Bronchial epithelial cell (primary cell): ENCODE measurements around the gene ETV7. TPM values are rescaled to one million over a fixed set of nuclear protein-coding genes. Genes with fewer than 3 reads are reported as not detected.
A peak's percentile ranks its signal among the peaks of the same experiment; 100 is the strongest.

Experiments used
- DNase-seq: peaks from one replicate; pipeline ENCODE4 v3.0.0-alpha.2; 2010; ENCODE audit warnings: low read depth
- FAIRE-seq: peaks from 2 replicates; lab custom pipeline; 2011; peaks lifted over from hg19 to GRCh38; lab: Jason Lieb, UNC
- H3K27me3 ChIP-seq: 2 replicates; pipeline ENCODE4 v1.5.1; 2011; ENCODE audit warnings: low read length; ENCODE audit not compliant: control insufficient read depth, insufficient read depth
- H3K36me3 ChIP-seq: 2 replicates; pipeline ENCODE4 v1.5.1; 2011; ENCODE audit warnings: low read length; ENCODE audit not compliant: control insufficient read depth, insufficient read depth
- H3K4me3 ChIP-seq: 2 replicates; pipeline ENCODE4 v1.5.1; 2011; ENCODE audit warnings: mild to moderate bottlenecking, low read depth, low read length, control low read depth
- CTCF ChIP-seq: IDR thresholded peaks from 2 replicates; pipeline ENCODE4 v1.5.1; 2011; ENCODE audit warnings: mild to moderate bottlenecking, moderate library complexity, low read length, control low read depth, inconsistent platforms; ENCODE audit not compliant: insufficient read depth, severe bottlenecking
- total RNA-seq: library from RNA; depleted of rRNA; stranded (reverse); fragments of >200 nt; gene quantifications from 2 replicates; pipeline ENCODE4 v1.2.1, GENCODE V29; 2014

Gene ETV7
- total RNA-seq, 1 donor from 2014 or later = not detected

- Histone ChIP-seq H3K27me3 (no peaks in the 10 kb centered on the region), H3K4me3 (no peak overlapping the region), H3K36me3 (no peaks in the 10 kb centered on the region)
- no peak for TF ChIP-seq CTCF
- no peak for FAIRE-seq
- DNase-seq = no peak
Measured at GRCh38 chr6:36361071-36361470, 26.4 kb downstream of the ETV7 start.

- H3K27me3 ChIP-seq = no peaks in the 10 kb centered on the region
- H3K36me3 ChIP-seq = no peaks in the 10 kb centered on the region
- DNase-seq (peak; percentile 45), FAIRE-seq (no peak)
- H3K4me3 ChIP-seq = no peak overlapping the region
- TF ChIP-seq CTCF = peak; percentile 86
Measured at GRCh38 chr6:36360241-36361054, 27.0 kb downstream of the ETV7 start.

- Histone ChIP-seq H3K4me3 (no peak overlapping the region), H3K27me3 (no peaks in the 10 kb centered on the region), H3K36me3 (no peaks in the 10 kb centered on the region)
- FAIRE-seq (no peak), DNase-seq (no peak)
- no peak for TF ChIP-seq CTCF
Measured at GRCh38 chr6:36358226-36358915, 29.1 kb downstream of the ETV7 start.

GRCh38 chr6:36357872-36358225, 29.6 kb downstream of the ETV7 start:
- H3K36me3 ChIP-seq = no peaks in the 10 kb centered on the region
- DNase-seq (no peak), FAIRE-seq (no peak)
- no peak overlapping the region for H3K4me3 ChIP-seq
- H3K27me3 ChIP-seq = no peaks in the 10 kb centered on the region
- no peak for TF ChIP-seq CTCF

- DNase-seq = peak; percentile 33
- no peak overlapping the region for H3K4me3 ChIP-seq
- H3K27me3 ChIP-seq = no peaks in the 10 kb centered on the region
- H3K36me3 ChIP-seq = no peaks in the 10 kb centered on the region
- TF ChIP-seq CTCF = no peak
- FAIRE-seq = no peak
Measured at GRCh38 chr6:36355819-36356218, 31.6 kb downstream of the ETV7 start.
